HG03342 (cell line): ENCODE measurements around the gene PKP4.

Experiments
- ATAC-seq: cut with Tn5 transposase; IDR thresholded peaks from one replicate; pipeline ENCODE4 v1.9.1; 2021; ENCODE audit warnings: mild to moderate bottlenecking, moderate library complexity; ENCODE audit not compliant: unreplicated experiment

The PKP4 gene

GRCh38 chr2:158530829-158531228 lies 74.1 kb downstream of the PKP4 start:
- no peak for ATAC-seq

GRCh38 chr2:158533009-158533408 lies 76.3 kb downstream of the PKP4 start:
- no peak for ATAC-seq

GRCh38 chr2:158539176-158540005 lies 82.6 kb downstream of the PKP4 start:
- no peak for ATAC-seq

- no peak for ATAC-seq
These were observed 85.8 kb downstream of the PKP4 start for GRCh38 chr2:158542577-158542976.

- no peak for ATAC-seq
These were observed 87.2 kb downstream of the PKP4 start for GRCh38 chr2:158543957-158544356.

GRCh38 chr2:158544998-158545397 lies 88.2 kb downstream of the PKP4 start:
- ATAC-seq = no peak

- peak; percentile 65 for ATAC-seq
These were observed 89.8 kb downstream of the PKP4 start for GRCh38 chr2:158546412-158547144.

GRCh38 chr2:158553257-158553656 lies 96.5 kb downstream of the PKP4 start:
- ATAC-seq = no peak

GRCh38 chr2:158554996-158555395 lies 98.2 kb downstream of the PKP4 start:
- no peak for ATAC-seq

- no peak for ATAC-seq
These were observed 99.4 kb downstream of the PKP4 start for GRCh38 chr2:158556124-158556523.

- ATAC-seq = no peak
These were observed 101.0 kb downstream of the PKP4 start for GRCh38 chr2:158557752-158558151.

GRCh38 chr2:158559252-158559651 lies 102.5 kb downstream of the PKP4 start:
- no peak for ATAC-seq

- no peak for ATAC-seq
These were observed 103.5 kb downstream of the PKP4 start for GRCh38 chr2:158560259-158560658.

GRCh38 chr2:158561054-158561453 lies 104.3 kb downstream of the PKP4 start:
- no peak for ATAC-seq

GRCh38 chr2:158567208-158567607 lies 110.5 kb downstream of the PKP4 start:
- ATAC-seq = no peak

- ATAC-seq = no peak
These were observed 112.5 kb downstream of the PKP4 start for GRCh38 chr2:158569284-158569683.

GRCh38 chr2:158570869-158571268 lies 114.1 kb downstream of the PKP4 start:
- ATAC-seq = no peak

- no peak for ATAC-seq
These were observed 117.0 kb downstream of the PKP4 start for GRCh38 chr2:158573739-158574138.

- ATAC-seq = no peak
These were observed 118.4 kb downstream of the PKP4 start for GRCh38 chr2:158575051-158575635.

- ATAC-seq = no peak
These were observed 120.4 kb downstream of the PKP4 start for GRCh38 chr2:158577141-158577540.

- ATAC-seq = peak; percentile 55
These were observed 122.1 kb downstream of the PKP4 start for GRCh38 chr2:158578703-158579330.
